ENCODE data around the gene KCNB1.
"Not testable (repeated sequence)": the region's sequence is repeated elsewhere in the genome, so short reads cannot be mapped to it uniquely, and the experiment has no call there.

Gene KCNB1

GRCh38 chr20:49318430-49319207 lies 163.8 kb downstream of the KCNB1 start:
- no peak overlapping the region for H3K27ac Mint-ChIP-seq
- H3K4me3 Mint-ChIP-seq, result peak overlapping the region; percentile 84
- no peak for DNase-seq (ENCODE audit: low spot score)
- H3K9me3 Mint-ChIP-seq, result no peaks in the 10 kb centered on the region
- H3K4me1 Mint-ChIP-seq (ENCODE audit: low read depth), result peaks cover 12% of the 10 kb centered on the region
- no peaks in the 10 kb centered on the region for H3K36me3 Mint-ChIP-seq (ENCODE audit: low read depth)
- H3K27me3 Mint-ChIP-seq (ENCODE audit: low read depth), result peaks cover 71% of the 10 kb centered on the region

DNA sequence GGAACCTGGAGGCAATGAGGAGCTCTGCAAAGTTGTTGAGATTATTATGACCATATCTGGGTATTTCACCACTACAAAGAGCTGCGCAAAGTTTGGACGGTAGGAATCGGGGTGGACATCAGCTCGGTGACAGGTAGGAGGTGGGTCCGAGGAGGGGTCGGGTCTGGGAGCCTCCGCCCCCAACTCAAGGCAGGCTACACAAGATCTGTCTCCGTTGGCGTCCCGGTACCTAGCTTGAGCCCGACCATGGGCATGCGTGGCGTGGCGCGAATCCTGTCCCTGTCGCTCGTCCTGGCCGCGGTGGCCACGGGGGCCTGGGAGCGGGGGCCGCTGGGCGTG lies 164.4 kb downstream of the KCNB1 start:
- Mint-ChIP-seq H3K4me3 (peak overlapping the region; percentile 49), H3K27me3 (ENCODE audit: low read depth) (peaks cover 73% of the 10 kb centered on the region), H3K36me3 (ENCODE audit: low read depth) (no peaks in the 10 kb centered on the region), H3K9me3 (no peaks in the 10 kb centered on the region), H3K27ac (no peak overlapping the region), H3K4me1 (ENCODE audit: low read depth) (peaks cover 9% of the 10 kb centered on the region)
- no peak for DNase-seq (ENCODE audit: low spot score)

- peaks cover 70% of the 10 kb centered on the region for H3K27me3 Mint-ChIP-seq (ENCODE audit: low read depth)
- H3K4me1 Mint-ChIP-seq (ENCODE audit: low read depth), result peaks cover 6% of the 10 kb centered on the region
- no peak overlapping the region for H3K4me3 Mint-ChIP-seq
- no peak for DNase-seq (ENCODE audit: low spot score)
- H3K36me3 Mint-ChIP-seq (ENCODE audit: low read depth), result no peaks in the 10 kb centered on the region
- no peak overlapping the region for H3K27ac Mint-ChIP-seq
- no peaks in the 10 kb centered on the region for H3K9me3 Mint-ChIP-seq
These were observed 165.8 kb downstream of the KCNB1 start for GRCh38 chr20:49316704-49317103.

- Mint-ChIP-seq H3K4me1 (ENCODE audit: low read depth) (peaks cover 8% of the 10 kb centered on the region), H3K4me3 (no peak overlapping the region), H3K27me3 (ENCODE audit: low read depth) (peaks cover 62% of the 10 kb centered on the region), H3K27ac (no peak overlapping the region), H3K9me3 (peaks cover 6% of the 10 kb centered on the region), H3K36me3 (ENCODE audit: low read depth) (no peaks in the 10 kb centered on the region)
- DNase-seq (ENCODE audit: low spot score), result no peak
These were observed 166.9 kb downstream of the KCNB1 start for GRCh38 chr20:49315580-49315979.

GRCh38 chr20:49314052-49314451 lies 168.4 kb downstream of the KCNB1 start:
- H3K27ac Mint-ChIP-seq; H3K36me3 Mint-ChIP-seq (ENCODE audit: low read depth); H3K4me3 Mint-ChIP-seq; DNase-seq (ENCODE audit: low spot score); H3K4me1 Mint-ChIP-seq (ENCODE audit: low read depth): not testable (repeated sequence)
- H3K9me3 Mint-ChIP-seq, result peaks cover 12% of the 10 kb centered on the region
- H3K27me3 Mint-ChIP-seq (ENCODE audit: low read depth), result peaks cover 48% of the 10 kb centered on the region

Measured in T-helper 2 cell treated with Interferon-gamma antibody and Interleukin-4, amounts not matched to agents 5 μg/mL and 100 μg/mL, for 36 hours (primary cell).